Measurements from ENCODE around the gene STRIT1.

DNA sequence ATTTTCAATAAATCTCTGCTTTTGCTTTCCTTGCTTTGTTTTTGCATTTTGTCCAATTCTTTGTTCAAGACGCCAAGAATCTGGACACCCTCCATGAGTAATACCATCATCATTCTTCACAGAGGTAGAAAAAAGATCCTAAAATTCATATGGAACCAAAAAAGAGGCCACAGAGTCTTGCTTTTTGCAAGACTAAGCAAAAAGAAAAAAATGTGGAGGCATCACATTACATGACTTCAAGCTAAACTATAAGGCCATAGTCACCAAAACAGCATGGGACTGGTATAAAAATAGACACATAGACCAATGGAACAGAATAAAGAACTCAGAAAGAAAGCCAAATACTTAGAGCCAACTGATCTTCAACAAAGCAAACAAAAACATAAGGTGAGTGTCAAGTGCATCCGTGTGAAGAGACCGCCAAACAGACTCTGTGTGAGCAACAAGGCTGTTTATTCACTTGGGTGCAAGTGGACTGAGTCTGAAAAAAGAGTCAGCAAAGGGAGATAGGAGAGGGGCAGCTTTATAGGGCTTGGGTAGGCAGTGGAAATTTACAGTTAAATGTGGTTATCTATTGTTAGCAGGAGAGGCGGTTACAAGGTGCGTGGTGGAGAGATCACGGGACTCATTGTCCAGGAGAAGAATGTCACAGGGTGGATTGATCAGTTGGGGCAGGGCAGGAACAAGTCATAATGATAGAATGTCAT lies 10.9 kb downstream of the STRIT1 start:
- TF ChIP-seq, protein P1, sequence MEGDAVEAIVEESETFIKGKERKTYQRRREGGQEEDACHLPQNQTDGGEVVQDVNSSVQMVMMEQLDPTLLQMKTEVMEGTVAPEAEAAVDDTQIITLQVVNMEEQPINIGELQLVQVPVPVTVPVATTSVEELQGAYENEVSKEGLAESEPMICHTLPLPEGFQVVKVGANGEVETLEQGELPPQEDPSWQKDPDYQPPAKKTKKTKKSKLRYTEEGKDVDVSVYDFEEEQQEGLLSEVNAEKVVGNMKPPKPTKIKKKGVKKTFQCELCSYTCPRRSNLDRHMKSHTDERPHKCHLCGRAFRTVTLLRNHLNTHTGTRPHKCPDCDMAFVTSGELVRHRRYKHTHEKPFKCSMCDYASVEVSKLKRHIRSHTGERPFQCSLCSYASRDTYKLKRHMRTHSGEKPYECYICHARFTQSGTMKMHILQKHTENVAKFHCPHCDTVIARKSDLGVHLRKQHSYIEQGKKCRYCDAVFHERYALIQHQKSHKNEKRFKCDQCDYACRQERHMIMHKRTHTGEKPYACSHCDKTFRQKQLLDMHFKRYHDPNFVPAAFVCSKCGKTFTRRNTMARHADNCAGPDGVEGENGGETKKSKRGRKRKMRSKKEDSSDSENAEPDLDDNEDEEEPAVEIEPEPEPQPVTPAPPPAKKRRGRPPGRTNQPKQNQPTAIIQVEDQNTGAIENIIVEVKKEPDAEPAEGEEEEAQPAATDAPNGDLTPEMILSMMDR (IDR thresholded peaks at IDR 0.05; ENCODE audit: poor library complexity, severe bottlenecking) = no peak
- TF ChIP-seq, protein P2, sequence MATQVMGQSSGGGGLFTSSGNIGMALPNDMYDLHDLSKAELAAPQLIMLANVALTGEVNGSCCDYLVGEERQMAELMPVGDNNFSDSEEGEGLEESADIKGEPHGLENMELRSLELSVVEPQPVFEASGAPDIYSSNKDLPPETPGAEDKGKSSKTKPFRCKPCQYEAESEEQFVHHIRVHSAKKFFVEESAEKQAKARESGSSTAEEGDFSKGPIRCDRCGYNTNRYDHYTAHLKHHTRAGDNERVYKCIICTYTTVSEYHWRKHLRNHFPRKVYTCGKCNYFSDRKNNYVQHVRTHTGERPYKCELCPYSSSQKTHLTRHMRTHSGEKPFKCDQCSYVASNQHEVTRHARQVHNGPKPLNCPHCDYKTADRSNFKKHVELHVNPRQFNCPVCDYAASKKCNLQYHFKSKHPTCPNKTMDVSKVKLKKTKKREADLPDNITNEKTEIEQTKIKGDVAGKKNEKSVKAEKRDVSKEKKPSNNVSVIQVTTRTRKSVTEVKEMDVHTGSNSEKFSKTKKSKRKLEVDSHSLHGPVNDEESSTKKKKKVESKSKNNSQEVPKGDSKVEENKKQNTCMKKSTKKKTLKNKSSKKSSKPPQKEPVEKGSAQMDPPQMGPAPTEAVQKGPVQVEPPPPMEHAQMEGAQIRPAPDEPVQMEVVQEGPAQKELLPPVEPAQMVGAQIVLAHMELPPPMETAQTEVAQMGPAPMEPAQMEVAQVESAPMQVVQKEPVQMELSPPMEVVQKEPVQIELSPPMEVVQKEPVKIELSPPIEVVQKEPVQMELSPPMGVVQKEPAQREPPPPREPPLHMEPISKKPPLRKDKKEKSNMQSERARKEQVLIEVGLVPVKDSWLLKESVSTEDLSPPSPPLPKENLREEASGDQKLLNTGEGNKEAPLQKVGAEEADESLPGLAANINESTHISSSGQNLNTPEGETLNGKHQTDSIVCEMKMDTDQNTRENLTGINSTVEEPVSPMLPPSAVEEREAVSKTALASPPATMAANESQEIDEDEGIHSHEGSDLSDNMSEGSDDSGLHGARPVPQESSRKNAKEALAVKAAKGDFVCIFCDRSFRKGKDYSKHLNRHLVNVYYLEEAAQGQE (IDR thresholded peaks at IDR 0.05; ENCODE audit: borderline replicate concordance) = no peak
- TF ChIP-seq POLR2AphosphoS5 (IDR thresholded peaks at IDR 0.05) = no peak
- TF ChIP-seq TAF1 (IDR thresholded peaks at IDR 0.05; ENCODE audit: low read depth) = no peak
- TF ChIP-seq EZH2 (IDR thresholded peaks at IDR 0.05; ENCODE audit: borderline replicate concordance, insufficient read depth, low read length, poor library complexity, severe bottlenecking) = no peak
- no peak for TF ChIP-seq SMC3 (conservative IDR thresholded peaks at IDR 0.05; ENCODE audit: poor library complexity)
- TF ChIP-seq EP300 (conservative IDR thresholded peaks at IDR 0.05; ENCODE audit: poor library complexity, severe bottlenecking) = no peak

Data from neural cell (in vitro differentiated cells).